ENCODE data around the gene MOB3B. TPM values are rescaled to one million over a fixed set of nuclear protein-coding genes. Genes with fewer than 3 reads are reported as not detected.

MOB3B gene
- total RNA-seq, 1 donor from 2014 or later, result 11.0 TPM

DNA sequence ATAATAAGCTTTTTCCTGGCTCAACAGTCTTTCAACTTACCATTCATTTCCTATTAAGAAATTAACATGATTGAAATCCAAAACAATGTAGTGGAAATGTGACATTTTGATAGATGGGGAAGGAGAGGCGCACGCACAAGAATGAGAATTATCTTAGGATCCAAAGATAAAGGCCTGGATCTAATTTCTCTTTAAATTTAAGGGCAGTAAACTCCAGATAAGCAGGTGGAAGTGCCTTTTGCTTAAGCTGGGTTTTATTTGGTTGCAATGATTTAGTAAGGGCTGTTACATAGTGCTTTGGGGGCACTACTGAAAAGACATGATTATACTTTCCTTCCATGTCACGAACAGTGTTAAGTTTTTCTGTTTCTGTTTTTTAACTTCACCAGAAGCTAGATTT, 250.0 kb downstream of the MOB3B start:
- H3K27ac ChIP-seq, result no peak overlapping the region
- no peaks in the 10 kb centered on the region for H3K9me3 ChIP-seq
- no peaks in the 10 kb centered on the region for H3K36me3 ChIP-seq
- H3K27me3 ChIP-seq, result no peaks in the 10 kb centered on the region
- TF ChIP-seq, protein P1, sequence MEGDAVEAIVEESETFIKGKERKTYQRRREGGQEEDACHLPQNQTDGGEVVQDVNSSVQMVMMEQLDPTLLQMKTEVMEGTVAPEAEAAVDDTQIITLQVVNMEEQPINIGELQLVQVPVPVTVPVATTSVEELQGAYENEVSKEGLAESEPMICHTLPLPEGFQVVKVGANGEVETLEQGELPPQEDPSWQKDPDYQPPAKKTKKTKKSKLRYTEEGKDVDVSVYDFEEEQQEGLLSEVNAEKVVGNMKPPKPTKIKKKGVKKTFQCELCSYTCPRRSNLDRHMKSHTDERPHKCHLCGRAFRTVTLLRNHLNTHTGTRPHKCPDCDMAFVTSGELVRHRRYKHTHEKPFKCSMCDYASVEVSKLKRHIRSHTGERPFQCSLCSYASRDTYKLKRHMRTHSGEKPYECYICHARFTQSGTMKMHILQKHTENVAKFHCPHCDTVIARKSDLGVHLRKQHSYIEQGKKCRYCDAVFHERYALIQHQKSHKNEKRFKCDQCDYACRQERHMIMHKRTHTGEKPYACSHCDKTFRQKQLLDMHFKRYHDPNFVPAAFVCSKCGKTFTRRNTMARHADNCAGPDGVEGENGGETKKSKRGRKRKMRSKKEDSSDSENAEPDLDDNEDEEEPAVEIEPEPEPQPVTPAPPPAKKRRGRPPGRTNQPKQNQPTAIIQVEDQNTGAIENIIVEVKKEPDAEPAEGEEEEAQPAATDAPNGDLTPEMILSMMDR (IDR thresholded peaks at IDR 0.05), result no peak
- no peak for TF ChIP-seq POLR2A (IDR thresholded peaks at IDR 0.05)
- no peak for TF ChIP-seq POLR2AphosphoS5 (IDR thresholded peaks at IDR 0.05; ENCODE audit: insufficient read depth in 1 of 2, low read depth in 1 of 2)
- DNase-seq (ENCODE audit: extremely low spot score in 2 of 2), result no peak
- intact Hi-C loops (cut with DNase I), result no loop called here
- no peaks in the 10 kb centered on the region for H3K4me1 ChIP-seq
- no peak overlapping the region for H3K4me3 ChIP-seq

DNA sequence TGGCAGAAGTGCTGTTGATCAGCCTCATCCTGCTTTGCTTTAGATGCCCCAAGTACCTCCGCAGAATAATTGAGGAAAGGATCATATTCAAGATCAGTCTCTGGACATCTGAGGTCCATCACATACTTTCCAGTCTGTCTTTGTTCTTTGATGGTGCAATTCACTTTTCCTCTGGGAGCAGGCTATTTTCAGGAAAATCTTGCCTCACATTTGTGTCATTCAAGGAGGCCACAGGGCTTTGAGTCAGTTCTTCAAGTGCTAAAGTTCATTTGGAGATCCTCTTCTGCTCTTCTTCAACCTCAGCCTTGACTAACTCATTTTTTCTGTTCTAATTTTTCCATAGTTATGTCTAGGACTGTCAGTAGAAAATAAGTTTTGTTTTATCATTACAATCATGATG, 251.2 kb downstream of the MOB3B start:
- no peak for TF ChIP-seq POLR2A (IDR thresholded peaks at IDR 0.05)
- TF ChIP-seq POLR2AphosphoS5 (IDR thresholded peaks at IDR 0.05; ENCODE audit: insufficient read depth in 1 of 2, low read depth in 1 of 2), result no peak
- TF ChIP-seq, protein P1 (IDR thresholded peaks at IDR 0.05), result no peak
- no peak for DNase-seq (ENCODE audit: extremely low spot score in 2 of 2)
- intact Hi-C loops (cut with DNase I), result no loop called here
- Histone ChIP-seq H3K9me3 (no peaks in the 10 kb centered on the region), H3K4me3 (no peak overlapping the region), H3K27me3 (no peaks in the 10 kb centered on the region), H3K4me1 (no peaks in the 10 kb centered on the region), H3K36me3 (no peaks in the 10 kb centered on the region), H3K27ac (no peak overlapping the region)

DNA sequence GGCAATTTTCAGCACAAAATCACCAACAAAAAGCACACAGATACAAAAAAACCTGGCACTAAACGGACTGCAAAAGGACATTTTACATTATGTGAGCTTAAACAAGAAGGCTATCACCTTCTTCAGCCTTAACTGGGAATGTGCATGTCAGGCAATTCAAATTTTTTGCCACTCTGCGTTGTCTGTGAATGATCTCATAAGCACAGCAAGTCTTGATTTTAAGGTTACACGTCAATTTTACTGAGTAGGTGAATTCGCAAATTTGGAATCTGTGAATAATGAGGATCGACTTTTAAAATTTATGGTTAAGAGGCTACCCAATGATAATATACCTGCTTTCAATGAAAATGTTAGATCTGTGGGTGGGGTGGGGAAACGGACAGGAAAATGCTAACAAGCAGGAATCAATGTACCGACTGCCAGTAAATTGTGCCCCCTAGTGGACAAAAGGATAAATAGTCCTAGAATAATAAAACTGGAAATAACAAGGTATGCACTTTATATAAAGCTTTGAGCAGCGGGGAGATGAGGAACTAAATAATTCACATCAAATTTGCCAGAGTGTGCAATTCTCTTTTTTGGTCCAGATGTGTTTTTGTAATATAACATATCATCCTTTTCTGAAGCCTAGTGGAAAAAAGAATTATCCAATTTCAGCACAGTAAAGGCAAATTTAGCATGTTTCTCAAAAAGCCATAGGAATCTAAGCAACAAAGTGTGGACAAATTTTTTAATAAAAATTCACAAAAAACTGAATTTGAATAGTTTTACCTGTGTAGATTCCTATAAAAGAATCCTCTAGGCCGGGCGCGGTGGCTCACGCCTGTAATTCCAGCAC, 253.2 kb downstream of the MOB3B start:
- no peak overlapping the region for H3K4me3 ChIP-seq
- no peak overlapping the region for H3K27ac ChIP-seq
- no peaks in the 10 kb centered on the region for H3K27me3 ChIP-seq
- no peaks in the 10 kb centered on the region for H3K9me3 ChIP-seq
- TF ChIP-seq, protein P1 (IDR thresholded peaks at IDR 0.05), result peak; percentile 63 to 76 (median 67)
- TF ChIP-seq POLR2AphosphoS5 (IDR thresholded peaks at IDR 0.05; ENCODE audit: insufficient read depth in 1 of 2, low read depth in 1 of 2), result no peak
- DNase-seq (ENCODE audit: extremely low spot score in 2 of 2), result no peak
- intact Hi-C loops (cut with DNase I), result no loop called here
- no peaks in the 10 kb centered on the region for H3K36me3 ChIP-seq
- no peaks in the 10 kb centered on the region for H3K4me1 ChIP-seq

Other genes starting within 250 kb of the MOB3B start
- gene EQTN, start 232.7 kb downstream of the MOB3B start, total RNA-seq, result not detected
- gene IFNK, start 5.5 kb downstream of the MOB3B start, total RNA-seq, result not detected
- 18.7 TPM for gene C9orf72, start 43.7 kb upstream of the MOB3B start, total RNA-seq

Data from vagina (tissue), 2 donors.